ENCODE results near the gene ADAP1.

DNA sequence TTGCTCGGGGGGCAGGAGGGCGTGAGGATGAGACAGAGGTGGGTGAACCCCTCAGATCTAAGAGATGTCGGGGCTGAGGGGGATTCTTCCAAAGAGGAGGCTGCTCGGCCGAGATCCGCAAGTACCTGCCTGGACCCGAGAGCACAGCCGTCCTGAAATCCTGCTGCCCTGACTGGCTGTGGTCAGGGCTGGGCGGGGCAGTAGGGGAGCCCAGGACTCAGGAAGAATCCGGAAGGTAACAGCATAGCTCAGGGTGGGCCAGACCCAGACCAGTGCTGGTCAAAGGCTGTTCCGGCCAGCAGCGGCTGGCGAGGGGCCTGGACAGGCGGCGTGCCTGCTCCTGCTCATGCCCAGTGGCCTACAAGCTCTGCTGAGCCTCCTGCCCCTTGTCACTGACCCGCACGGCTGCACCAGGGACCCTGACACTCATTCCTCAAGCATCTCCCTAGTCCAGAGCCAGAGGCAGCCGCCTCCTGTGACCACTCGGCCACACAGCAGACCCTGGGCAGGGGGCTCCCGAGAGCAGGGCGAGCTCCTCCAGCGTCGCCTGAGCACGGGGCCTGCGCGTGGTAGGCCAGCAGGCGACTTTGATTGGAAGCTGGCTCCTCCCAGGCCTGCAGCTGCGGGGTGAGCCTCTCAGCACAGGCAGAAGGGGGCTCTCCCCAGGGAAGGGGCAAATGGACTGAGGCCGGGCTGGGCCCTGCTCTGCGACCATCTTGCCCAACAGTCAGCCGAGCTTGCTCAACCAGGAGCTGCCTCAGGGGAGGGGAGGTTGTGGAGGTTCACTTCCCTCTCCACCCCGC is 3.1 kb upstream of the ADAP1 start:
- TF ChIP-seq, protein P1, sequence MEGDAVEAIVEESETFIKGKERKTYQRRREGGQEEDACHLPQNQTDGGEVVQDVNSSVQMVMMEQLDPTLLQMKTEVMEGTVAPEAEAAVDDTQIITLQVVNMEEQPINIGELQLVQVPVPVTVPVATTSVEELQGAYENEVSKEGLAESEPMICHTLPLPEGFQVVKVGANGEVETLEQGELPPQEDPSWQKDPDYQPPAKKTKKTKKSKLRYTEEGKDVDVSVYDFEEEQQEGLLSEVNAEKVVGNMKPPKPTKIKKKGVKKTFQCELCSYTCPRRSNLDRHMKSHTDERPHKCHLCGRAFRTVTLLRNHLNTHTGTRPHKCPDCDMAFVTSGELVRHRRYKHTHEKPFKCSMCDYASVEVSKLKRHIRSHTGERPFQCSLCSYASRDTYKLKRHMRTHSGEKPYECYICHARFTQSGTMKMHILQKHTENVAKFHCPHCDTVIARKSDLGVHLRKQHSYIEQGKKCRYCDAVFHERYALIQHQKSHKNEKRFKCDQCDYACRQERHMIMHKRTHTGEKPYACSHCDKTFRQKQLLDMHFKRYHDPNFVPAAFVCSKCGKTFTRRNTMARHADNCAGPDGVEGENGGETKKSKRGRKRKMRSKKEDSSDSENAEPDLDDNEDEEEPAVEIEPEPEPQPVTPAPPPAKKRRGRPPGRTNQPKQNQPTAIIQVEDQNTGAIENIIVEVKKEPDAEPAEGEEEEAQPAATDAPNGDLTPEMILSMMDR (conservative IDR thresholded peaks at IDR 0.05; ENCODE audit: low read depth, low read length), result no peak
- TF ChIP-seq EZH2 (IDR thresholded peaks at IDR 0.05; ENCODE audit: low read length, unreplicated experiment) (no peak), EZH2phosphoT487 (IDR thresholded peaks at IDR 0.05; ENCODE audit: borderline replicate concordance, low read length) (no peak)

Measured in PC-3 (cell line).